ENCODE data around the gene ADAMTS2. TPM values are rescaled to one million over a fixed set of nuclear protein-coding genes. Genes with fewer than 3 reads are reported as not detected.

ADAMTS2 gene
- total RNA-seq, 1 donor from 2014 or later: not detected

DNA sequence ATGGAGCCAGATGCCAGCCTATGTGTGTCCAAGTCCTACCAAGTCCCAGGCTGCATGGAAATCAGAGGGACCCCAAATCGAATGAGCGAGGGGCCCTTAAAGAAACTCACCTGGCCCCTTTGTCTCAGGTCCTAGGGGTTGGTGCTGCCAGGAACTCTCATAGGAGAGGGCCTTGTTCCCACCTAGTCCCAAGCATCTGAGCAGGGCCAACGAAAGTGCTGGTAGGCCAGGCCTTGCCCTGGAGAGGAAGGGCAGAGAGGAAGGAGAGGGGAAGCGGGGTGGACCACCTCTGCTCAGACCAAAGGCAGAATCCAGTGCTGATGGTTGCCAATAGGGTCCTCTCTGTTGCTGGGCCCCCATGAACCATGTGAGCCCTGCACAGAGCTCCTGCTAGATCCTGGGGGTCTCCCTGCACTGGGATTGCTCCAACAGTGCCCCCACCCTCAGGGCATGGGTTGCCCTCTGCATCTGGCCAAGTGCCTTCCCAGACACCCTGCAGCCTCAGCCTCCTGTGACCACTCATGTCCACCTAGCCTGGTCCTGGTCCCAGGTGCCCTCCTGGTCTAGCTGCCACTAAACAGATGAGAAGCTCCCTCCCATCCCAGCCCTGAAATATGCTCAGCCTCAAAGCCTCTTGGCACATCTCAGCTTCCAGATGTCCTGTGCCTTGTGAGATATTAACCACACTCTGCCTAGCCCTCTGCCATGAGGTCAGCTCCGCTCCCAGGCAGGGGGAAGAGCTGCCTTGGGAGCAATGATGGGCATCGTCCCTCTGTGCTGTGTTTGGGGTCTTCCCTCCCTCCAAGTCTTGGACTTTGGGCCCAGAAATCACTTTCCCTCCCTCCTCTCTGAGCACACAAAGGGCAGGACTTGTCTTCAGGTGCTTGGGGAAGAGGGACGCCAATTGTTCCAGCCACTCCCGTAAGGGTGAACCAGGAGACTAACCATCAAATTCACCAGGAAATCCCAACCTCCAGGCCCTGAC, 109.6 kb downstream of the ADAMTS2 start:
- H3K4me1 Mint-ChIP-seq: no peaks in the 10 kb centered on the region
- no peak for ATAC-seq (ENCODE audit: low read depth)
- ChIA-PET POLR2A (no interaction called here), CTCF (no interaction called here)
- no peaks in the 10 kb centered on the region for H3K9me3 Mint-ChIP-seq
- no peaks in the 10 kb centered on the region for H3K36me3 Mint-ChIP-seq (ENCODE audit: low read depth)
- peaks cover 7% of the 10 kb centered on the region for H3K27me3 Mint-ChIP-seq
- DNase-seq: no peak
- no peak for TF ChIP-seq CTCF (IDR thresholded peaks at IDR 0.05)
- no peak overlapping the region for H3K27ac Mint-ChIP-seq
- intact Hi-C loops (cut with micrococcal nuclease): no loop called here
- H3K4me3 Mint-ChIP-seq: no peak overlapping the region

GRCh38 chr5:179234563-179235135, 110.6 kb downstream of the ADAMTS2 start:
- CTCF ChIA-PET: no interaction called here
- POLR2A ChIA-PET: no interaction called here
- Mint-ChIP-seq H3K27me3 (peaks cover 7% of the 10 kb centered on the region), H3K36me3 (ENCODE audit: low read depth) (no peaks in the 10 kb centered on the region), H3K27ac (no peak overlapping the region), H3K9me3 (no peaks in the 10 kb centered on the region), H3K4me3 (no peak overlapping the region), H3K4me1 (no peaks in the 10 kb centered on the region)
- ATAC-seq (ENCODE audit: low read depth): no peak
- intact Hi-C loops (cut with micrococcal nuclease): no loop called here
- DNase-seq: no peak
- TF ChIP-seq CTCF (IDR thresholded peaks at IDR 0.05): no peak

GRCh38 chr5:179233909-179234562, 111.2 kb downstream of the ADAMTS2 start:
- ChIA-PET POLR2A (no interaction called here), CTCF (no interaction called here)
- no peak for TF ChIP-seq CTCF (IDR thresholded peaks at IDR 0.05)
- intact Hi-C loops (cut with micrococcal nuclease): no loop called here
- H3K27ac Mint-ChIP-seq: no peak overlapping the region
- ATAC-seq (ENCODE audit: low read depth): no peak
- no peaks in the 10 kb centered on the region for H3K36me3 Mint-ChIP-seq (ENCODE audit: low read depth)
- H3K9me3 Mint-ChIP-seq: no peaks in the 10 kb centered on the region
- no peak for DNase-seq
- no peak overlapping the region for H3K4me3 Mint-ChIP-seq
- H3K4me1 Mint-ChIP-seq: no peaks in the 10 kb centered on the region
- peaks cover 7% of the 10 kb centered on the region for H3K27me3 Mint-ChIP-seq

- CTCF ChIA-PET: no interaction called here
- Mint-ChIP-seq H3K27me3 (peaks cover 7% of the 10 kb centered on the region), H3K4me3 (no peak overlapping the region), H3K4me1 (no peaks in the 10 kb centered on the region), H3K36me3 (ENCODE audit: low read depth) (no peaks in the 10 kb centered on the region), H3K27ac (no peak overlapping the region), H3K9me3 (no peaks in the 10 kb centered on the region)
- no peak for TF ChIP-seq CTCF (IDR thresholded peaks at IDR 0.05)
- no peak for DNase-seq
- intact Hi-C loops (cut with micrococcal nuclease): no loop called here
- no peak for ATAC-seq (ENCODE audit: low read depth)
- POLR2A ChIA-PET: no interaction called here
Measured at GRCh38 chr5:179232091-179232735, 113.0 kb downstream of the ADAMTS2 start.

DNA sequence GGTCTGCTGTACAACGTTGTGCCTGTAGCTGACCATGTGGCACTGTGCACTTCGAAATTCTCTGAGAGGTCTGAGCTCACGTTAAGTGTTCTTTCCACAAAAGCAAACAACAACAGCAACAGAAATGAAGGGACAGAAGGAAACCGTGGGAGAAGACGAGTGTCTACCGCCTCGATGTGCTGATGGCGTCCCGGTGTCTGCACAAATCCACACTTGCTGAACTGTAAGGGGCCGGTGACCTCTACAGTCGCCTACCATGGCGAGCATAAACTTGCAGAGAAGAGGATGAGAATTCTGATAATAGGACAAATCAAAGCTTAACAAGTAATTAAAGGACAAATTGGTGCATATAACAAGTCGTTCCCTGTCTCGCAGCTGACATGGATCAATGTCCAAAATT, 114.0 kb downstream of the ADAMTS2 start:
- POLR2A ChIA-PET: no interaction called here

More for the DNA sequence above, 114.0 kb downstream of the ADAMTS2 start:
- no peaks in the 10 kb centered on the region for H3K4me1 Mint-ChIP-seq
- peaks cover 7% of the 10 kb centered on the region for H3K27me3 Mint-ChIP-seq
- intact Hi-C loops (cut with micrococcal nuclease): no loop called here
- no peak overlapping the region for H3K4me3 Mint-ChIP-seq
- CTCF ChIA-PET: no interaction called here
- no peaks in the 10 kb centered on the region for H3K36me3 Mint-ChIP-seq (ENCODE audit: low read depth)
- no peaks in the 10 kb centered on the region for H3K9me3 Mint-ChIP-seq
- DNase-seq (no peak), ATAC-seq (ENCODE audit: low read depth) (no peak)
- no peak for TF ChIP-seq CTCF (IDR thresholded peaks at IDR 0.05)
- H3K27ac Mint-ChIP-seq: no peak overlapping the region

All from activated B cell treated with CpG ODN at 0.5 μM for 24 hours (primary cell).